Tibial nerve (tissue), 4 donors: ENCODE results near the gene USP4. TPM values are rescaled to one million over a fixed set of nuclear protein-coding genes. Genes with fewer than 3 reads are reported as not detected.

Experiments used
- DNase-seq, 2 donors: peaks; one replicate each; pipeline ENCODE4 v3.0.0-alpha.2; 2019; ENCODE audit warnings: low spot score in 2 of 2
- H3K27ac ChIP-seq, 4 donors: fragments of 200-600 bp; sonication (generic) in 3 of 4; one replicate each; pipeline ENCODE4 v1.5.1; 2017 to 2019; ENCODE audit warnings: mild to moderate bottlenecking in 1 of 4
- H3K27me3 ChIP-seq, 2 donors: fragments of 200-600 bp; sonication (generic) in 1 of 2; one replicate each; pipeline versions ENCODE4 v1.5.1 to v1.6.0; 2017 to 2019
- H3K36me3 ChIP-seq, 3 donors: fragments of 200-600 bp; sonication (generic); one replicate each; pipeline ENCODE4 v1.5.1; 2018 to 2019
- H3K4me1 ChIP-seq, 4 donors: fragments of 200-600 bp; sonication (generic) in 3 of 4; one replicate each; pipeline ENCODE4 v1.5.1; 2017 to 2019
- H3K4me3 ChIP-seq, 4 donors: fragments of 200-600 bp; sonication (generic) in 3 of 4; one replicate each; pipeline ENCODE4 v1.5.1; 2017 to 2019; ENCODE audit warnings: mild to moderate bottlenecking in 1 of 4, moderate library complexity in 1 of 4
- H3K9me3 ChIP-seq, 4 donors: fragments of 200-600 bp; sonication (generic) in 3 of 4; one replicate each; pipeline ENCODE4 v1.5.1; 2017 to 2019
- CTCF ChIP-seq, 5 experiments: fragments of 200-600 bp in 3 of 5; fragments of 450-650 bp in 2 of 5; sonication (generic) in 3 of 5; IDR thresholded peaks; one replicate each; pipeline ENCODE4 v1.5.1; 2016 to 2019; ENCODE audit warnings: antibody characterized with exemption in 5 of 5, mild to moderate bottlenecking in 3 of 5, moderate library complexity in 2 of 5
- EP300 ChIP-seq, 2 donors: sonication (generic); formaldehyde crosslinking; IDR thresholded peaks; one replicate each; pipeline ENCODE4 v1.6.1; 2017; ENCODE audit warnings: antibody characterized with exemption in 2 of 2, mild to moderate bottlenecking in 1 of 2
- POLR2A ChIP-seq, 2 donors: fragments of 450-650 bp; IDR thresholded peaks; one replicate each; pipeline ENCODE4 v1.6.1; 2017; ENCODE audit warnings: antibody characterized with exemption in 2 of 2, mild to moderate bottlenecking in 2 of 2, moderate library complexity in 2 of 2
- WGBS, 2 donors: methylation state at CpG; one replicate each; pipeline ENCODE4 v1.1.5; 2018; 5-methylcytosine and 5-hydroxymethylcytosine counted together
- total RNA-seq, 4 donors: library from RNA; depleted of rRNA; stranded (reverse); fragments of >200 nt; gene quantifications; one replicate each; pipeline ENCODE4 v1.1.0, GENCODE V29; 2016

The USP4 gene
- total RNA-seq, 4 donors from 2014 or later: 33.7 to 49.8 (median 46.0) TPM

GRCh38 chr3:49385617-49386016 is 45.8 kb upstream of the USP4 start:
- peaks cover 0 to 68% (median 16%) of the 10 kb centered on the region in 4 donors for H3K4me1 ChIP-seq
- TF ChIP-seq POLR2A (IDR thresholded peaks at IDR 0.05) (no peak), EP300 (IDR thresholded peaks at IDR 0.05) (no peak), CTCF (IDR thresholded peaks at IDR 0.05) (no peak)
- peak overlapping the region in 1 of 4 donors; percentile 32 for H3K27ac ChIP-seq
- H3K27me3 ChIP-seq: no peaks in the 10 kb centered on the region
- H3K36me3 ChIP-seq: peaks cover 0 to 5% (median 0%) of the 10 kb centered on the region in 3 donors
- WGBS, 2 donors: 88 to 90% methylated on average over 1 of the region's 1 CpG
- no peak overlapping the region for H3K4me3 ChIP-seq
- no peaks in the 10 kb centered on the region for H3K9me3 ChIP-seq
- no peak for DNase-seq

GRCh38 chr3:49383387-49383786 is 43.5 kb upstream of the USP4 start:
- Histone ChIP-seq H3K27me3 (no peaks in the 10 kb centered on the region), H3K4me3 (no peak overlapping the region), H3K4me1 (peaks cover 0 to 69% (median 21%) of the 10 kb centered on the region in 4 donors)

GRCh38 chr3:49378249-49378895 is 38.5 kb upstream of the USP4 start:
- WGBS, 2 donors: 72 to 81% methylated on average over 11 of the region's 11 CpGs

More at GRCh38 chr3:49383387-49383786, 43.5 kb upstream of the USP4 start:
- TF ChIP-seq CTCF (IDR thresholded peaks at IDR 0.05) (no peak), POLR2A (IDR thresholded peaks at IDR 0.05) (no peak), EP300 (IDR thresholded peaks at IDR 0.05) (no peak)
- no peak for DNase-seq
- 48 to 63% methylated on average over 5 of the region's 5 CpGs for WGBS, 2 donors
- no peak overlapping the region for H3K27ac ChIP-seq
- peaks cover 0 to 2% (median 0%) of the 10 kb centered on the region in 3 donors for H3K36me3 ChIP-seq
- no peaks in the 10 kb centered on the region for H3K9me3 ChIP-seq

GRCh38 chr3:49377483-49377882 is 37.6 kb upstream of the USP4 start:
- Histone ChIP-seq H3K4me3 (no peak overlapping the region), H3K27ac (peak overlapping the region in 1 of 4 donors; percentile 25), H3K27me3 (no peaks in the 10 kb centered on the region), H3K4me1 (peaks cover 0 to 57% (median 5%) of the 10 kb centered on the region in 4 donors), H3K36me3 (peaks cover 0 to 35% (median 10%) of the 10 kb centered on the region in 3 donors), H3K9me3 (no peaks in the 10 kb centered on the region)
- no peak for DNase-seq
- WGBS, 2 donors: 92 to 100% methylated on average over 1 of the region's 1 CpG
- TF ChIP-seq EP300 (IDR thresholded peaks at IDR 0.05) (no peak), POLR2A (IDR thresholded peaks at IDR 0.05) (no peak), CTCF (IDR thresholded peaks at IDR 0.05) (no peak)

More at GRCh38 chr3:49378249-49378895, 38.5 kb upstream of the USP4 start:
- peak; percentile 33 to 40 for DNase-seq
- TF ChIP-seq EP300 (IDR thresholded peaks at IDR 0.05) (peak in 1 of 2 donors; percentile 10), CTCF (IDR thresholded peaks at IDR 0.05) (no peak), POLR2A (IDR thresholded peaks at IDR 0.05) (no peak)
- Histone ChIP-seq H3K36me3 (peaks cover 0 to 26% (median 10%) of the 10 kb centered on the region in 3 donors), H3K27me3 (no peaks in the 10 kb centered on the region), H3K9me3 (no peaks in the 10 kb centered on the region), H3K4me3 (no peak overlapping the region), H3K27ac (peak overlapping the region in 1 of 4 donors; percentile 57), H3K4me1 (peaks cover 0 to 55% (median 6%) of the 10 kb centered on the region in 4 donors)

- H3K4me1 ChIP-seq: peaks cover 0 to 21% (median 0%) of the 10 kb centered on the region in 4 donors
- DNase-seq: no peak
- H3K9me3 ChIP-seq: no peaks in the 10 kb centered on the region
- H3K4me3 ChIP-seq: no peak overlapping the region
- no peaks in the 10 kb centered on the region for H3K27me3 ChIP-seq
- TF ChIP-seq EP300 (IDR thresholded peaks at IDR 0.05) (no peak), POLR2A (IDR thresholded peaks at IDR 0.05) (no peak), CTCF (IDR thresholded peaks at IDR 0.05) (no peak)
- H3K36me3 ChIP-seq: peaks cover 0 to 90% (median 10%) of the 10 kb centered on the region in 3 donors
- H3K27ac ChIP-seq: no peak overlapping the region
Measured at GRCh38 chr3:49371946-49372345, 32.1 kb upstream of the USP4 start.
